Amniotic stem cell (primary cell): ENCODE measurements around the gene PAK1IP1.
A peak's percentile ranks its signal among the peaks of the same experiment; 100 is the strongest.
"Not testable (repeated sequence)": the region's sequence is repeated elsewhere in the genome, so short reads cannot be mapped to it uniquely, and the experiment has no call there.

ENCODE experiments used
- DNase-seq: peaks from one replicate; lab custom pipeline; 2025; lab: John Stamatoyannopoulos, UW

The PAK1IP1 gene

GRCh38 chr6:10692965-10693538 lies 1.7 kb upstream of the PAK1IP1 start:
- no peak for DNase-seq

- DNase-seq, result no peak
Measured at GRCh38 chr6:10695086-10695657, 400 bp downstream of the PAK1IP1 start.

GRCh38 chr6:10696655-10697054 lies 1.9 kb downstream of the PAK1IP1 start:
- DNase-seq, result no peak

GRCh38 chr6:10713962-10714361 lies 19.2 kb downstream of the PAK1IP1 start:
- DNase-seq, result no peak

GRCh38 chr6:10719296-10719963 lies 24.7 kb downstream of the PAK1IP1 start:
- no peak for DNase-seq

GRCh38 chr6:10719964-10720264 lies 25.1 kb downstream of the PAK1IP1 start:
- no peak for DNase-seq

GRCh38 chr6:10720265-10720959 lies 25.6 kb downstream of the PAK1IP1 start:
- DNase-seq, result no peak

GRCh38 chr6:10720960-10721849 lies 26.4 kb downstream of the PAK1IP1 start:
- not testable (repeated sequence) for DNase-seq

GRCh38 chr6:10721850-10722569 lies 27.2 kb downstream of the PAK1IP1 start:
- DNase-seq, result no peak

GRCh38 chr6:10722570-10722819 lies 27.7 kb downstream of the PAK1IP1 start:
- no peak for DNase-seq

- peak; percentile 90 for DNase-seq
Measured at GRCh38 chr6:10722820-10723566, 28.2 kb downstream of the PAK1IP1 start, which contains the start of gene TMEM14C. Gene TMEM14C (plus strand): TSS chr6:10723070. CDS start chr6:10724614, 1,544 bp downstream.

- peak; percentile 14 for DNase-seq
Measured at GRCh38 chr6:10723567-10723881, 28.8 kb downstream of the PAK1IP1 start.

- DNase-seq, result no peak
Measured at GRCh38 chr6:10725044-10725443, 30.3 kb downstream of the PAK1IP1 start.

- DNase-seq, result no peak
Measured at GRCh38 chr6:10725716-10726115, 30.9 kb downstream of the PAK1IP1 start.

GRCh38 chr6:10730254-10730653 lies 35.5 kb downstream of the PAK1IP1 start:
- DNase-seq, result no peak

GRCh38 chr6:10733151-10733715 lies 38.5 kb downstream of the PAK1IP1 start:
- no peak for DNase-seq

- DNase-seq, result no peak
Measured at GRCh38 chr6:10733863-10734262, 39.1 kb downstream of the PAK1IP1 start.

GRCh38 chr6:10736731-10737130 lies 42.0 kb downstream of the PAK1IP1 start:
- no peak for DNase-seq

- DNase-seq, result no peak
Measured at GRCh38 chr6:10740061-10740460, 45.3 kb downstream of the PAK1IP1 start.

- DNase-seq, result not testable (repeated sequence)
Measured at GRCh38 chr6:10741643-10742042, 46.9 kb downstream of the PAK1IP1 start.

GRCh38 chr6:10742251-10742650 lies 47.5 kb downstream of the PAK1IP1 start:
- DNase-seq, result no peak
